ENCODE measurements around the gene MOB3A.

Gene MOB3A

GRCh38 chr19:2115324-2115723, 19.2 kb upstream of the MOB3A start:
- peaks cover 26% of the 10 kb centered on the region for H3K4me1 Mint-ChIP-seq
- H3K27ac Mint-ChIP-seq, result peak overlapping the region in 1 of 2 donors; percentile 63
- H3K27me3 Mint-ChIP-seq, result no peaks in the 10 kb centered on the region
- H3K4me3 Mint-ChIP-seq, result no peak overlapping the region
- ATAC-seq (no peak), DNase-seq (no peak)
- no peaks in the 10 kb centered on the region for H3K9me3 Mint-ChIP-seq

GRCh38 chr19:2114821-2115220, 18.7 kb upstream of the MOB3A start:
- H3K27ac Mint-ChIP-seq, result peak overlapping the region in 1 of 2 donors; percentile 63
- peaks cover 26% of the 10 kb centered on the region for H3K4me1 Mint-ChIP-seq
- ATAC-seq, result no peak
- DNase-seq, result no peak
- H3K9me3 Mint-ChIP-seq, result no peaks in the 10 kb centered on the region
- H3K4me3 Mint-ChIP-seq, result no peak overlapping the region
- no peaks in the 10 kb centered on the region for H3K27me3 Mint-ChIP-seq

- Mint-ChIP-seq H3K4me3 (no peak overlapping the region), H3K9me3 (no peaks in the 10 kb centered on the region), H3K27me3 (no peaks in the 10 kb centered on the region), H3K27ac (peak overlapping the region in 1 of 2 donors; percentile 1), H3K4me1 (peaks cover 26% of the 10 kb centered on the region)
- DNase-seq (no peak), ATAC-seq (no peak)
Measured at GRCh38 chr19:2114218-2114617, 18.1 kb upstream of the MOB3A start.

GRCh38 chr19:2113439-2114211, 17.5 kb upstream of the MOB3A start:
- Mint-ChIP-seq H3K27me3 (no peaks in the 10 kb centered on the region), H3K4me3 (no peak overlapping the region), H3K27ac (no peak overlapping the region), H3K4me1 (peaks cover 26% of the 10 kb centered on the region), H3K9me3 (no peaks in the 10 kb centered on the region)
- DNase-seq, result no peak
- ATAC-seq, result no peak

- Mint-ChIP-seq H3K4me3 (no peak overlapping the region), H3K27me3 (no peaks in the 10 kb centered on the region)
Measured at GRCh38 chr19:2112516-2113320, 16.6 kb upstream of the MOB3A start.

GRCh38 chr19:2111886-2112285, 15.8 kb upstream of the MOB3A start:
- no peaks in the 10 kb centered on the region for H3K27me3 Mint-ChIP-seq
- ATAC-seq, result no peak
- no peak for DNase-seq
- H3K9me3 Mint-ChIP-seq, result peaks cover 0 to under 1% of the 10 kb centered on the region in 2 donors
- peaks cover 26% of the 10 kb centered on the region for H3K4me1 Mint-ChIP-seq
- H3K4me3 Mint-ChIP-seq, result no peak overlapping the region
- peak overlapping the region in 1 of 2 donors; percentile 34 for H3K27ac Mint-ChIP-seq

More at GRCh38 chr19:2112516-2113320, 16.6 kb upstream of the MOB3A start:
- DNase-seq, result no peak
- no peaks in the 10 kb centered on the region for H3K9me3 Mint-ChIP-seq
- H3K27ac Mint-ChIP-seq, result peak overlapping the region in 1 of 2 donors; percentile 68
- ATAC-seq, result peak; percentile 27
- H3K4me1 Mint-ChIP-seq, result peaks cover 26% of the 10 kb centered on the region

- Mint-ChIP-seq H3K27me3 (no peaks in the 10 kb centered on the region), H3K4me3 (no peak overlapping the region), H3K9me3 (peaks cover 0 to 5% of the 10 kb centered on the region in 2 donors), H3K4me1 (peaks cover 26% of the 10 kb centered on the region), H3K27ac (peak overlapping the region in 1 of 2 donors; percentile 42)
- no peak for ATAC-seq
- no peak for DNase-seq
Measured at GRCh38 chr19:2111425-2111824, 15.3 kb upstream of the MOB3A start.

- Mint-ChIP-seq H3K9me3 (peaks cover 0 to 6% of the 10 kb centered on the region in 2 donors), H3K27me3 (no peaks in the 10 kb centered on the region)
- ATAC-seq, result no peak
Measured at GRCh38 chr19:2110822-2111221, 14.7 kb upstream of the MOB3A start.

GRCh38 chr19:2109046-2109864, 13.1 kb upstream of the MOB3A start:
- Mint-ChIP-seq H3K27me3 (no peaks in the 10 kb centered on the region), H3K4me3 (no peak overlapping the region), H3K4me1 (peaks cover 18% of the 10 kb centered on the region), H3K9me3 (peaks cover 2 to 6% of the 10 kb centered on the region in 2 donors), H3K27ac (no peak overlapping the region)
- no peak for ATAC-seq
- no peak for DNase-seq

More at GRCh38 chr19:2110822-2111221, 14.7 kb upstream of the MOB3A start:
- H3K4me1 Mint-ChIP-seq, result peaks cover 26% of the 10 kb centered on the region
- no peak overlapping the region for H3K27ac Mint-ChIP-seq
- DNase-seq, result no peak
- H3K4me3 Mint-ChIP-seq, result no peak overlapping the region

- Mint-ChIP-seq H3K9me3 (peaks cover 5 to 6% of the 10 kb centered on the region in 2 donors), H3K27me3 (no peaks in the 10 kb centered on the region), H3K27ac (peak overlapping the region in 1 of 2 donors; percentile 0), H3K4me1 (peaks cover 20% of the 10 kb centered on the region), H3K4me3 (no peak overlapping the region)
- no peak for ATAC-seq
- no peak for DNase-seq
Measured at GRCh38 chr19:2108251-2109016, 12.3 kb upstream of the MOB3A start.

- ATAC-seq, result no peak
- H3K4me3 Mint-ChIP-seq, result no peak overlapping the region
Measured at GRCh38 chr19:2103045-2103707, 7.0 kb upstream of the MOB3A start.

GRCh38 chr19:2101417-2102335, 5.5 kb upstream of the MOB3A start:
- Mint-ChIP-seq H3K27me3 (no peaks in the 10 kb centered on the region), H3K9me3 (peaks cover 3 to 5% of the 10 kb centered on the region in 2 donors), H3K4me1 (peaks cover 34% of the 10 kb centered on the region), H3K4me3 (no peak overlapping the region), H3K27ac (peak overlapping the region in 1 of 2 donors; percentile 15)
- ATAC-seq (no peak), DNase-seq (no peak)

More at GRCh38 chr19:2103045-2103707, 7.0 kb upstream of the MOB3A start:
- H3K27me3 Mint-ChIP-seq, result no peaks in the 10 kb centered on the region
- peak overlapping the region in 1 of 2 donors; percentile 42 for H3K27ac Mint-ChIP-seq
- no peak for DNase-seq
- H3K4me1 Mint-ChIP-seq, result peaks cover 19% of the 10 kb centered on the region
- H3K9me3 Mint-ChIP-seq, result peaks cover 5 to 6% of the 10 kb centered on the region in 2 donors

- ATAC-seq (no peak), DNase-seq (no peak)
- peaks cover 36% of the 10 kb centered on the region for H3K4me1 Mint-ChIP-seq
- peaks cover 0 to 5% of the 10 kb centered on the region in 2 donors for H3K9me3 Mint-ChIP-seq
- H3K27ac Mint-ChIP-seq, result peak overlapping the region in 1 of 2 donors; percentile 59
- H3K27me3 Mint-ChIP-seq, result no peaks in the 10 kb centered on the region
- no peak overlapping the region for H3K4me3 Mint-ChIP-seq
Measured at GRCh38 chr19:2100719-2101061, 4.6 kb upstream of the MOB3A start.

Measured in stimulated activated naive CD8-positive, alpha-beta T cell treated with anti-CD3 and anti-CD28 coated beads, Interleukin-15, amount 100 ng/mL, for 72 hours (primary cell).